HEK293T (cell line): ENCODE data around the gene UHRF1.
A peak's percentile ranks its signal among the peaks of the same experiment; 100 is the strongest.
"Not testable (repeated sequence)": the region's sequence is repeated elsewhere in the genome, so short reads cannot be mapped to it uniquely, and the experiment has no call there.

Experiments used
- CTCF ChIA-PET: fragments of 350-600 bp; formaldehyde crosslinking; extraction: SDS; loops from one replicate; lab custom pipeline; 2021; ENCODE audit warnings: antibody characterized with exemption, inconsistent platforms; lab: Yijun Ruan, JAX
- POLR2A ChIA-PET: fragments of 350-600 bp; formaldehyde crosslinking; extraction: SDS; loops from one replicate; lab custom pipeline; 2020; ENCODE audit warnings: antibody characterized with exemption, inconsistent platforms; lab: Yijun Ruan, JAX
- DNase-seq: peaks from one replicate; pipeline ENCODE4 v3.0.0; 2012; ENCODE audit warnings: mixed read lengths; ENCODE audit errors: extremely low spot score
- ARNT ChIP-seq: fragments of 450-650 bp; IDR thresholded peaks from 2 replicates; pipeline ENCODE4 v1.6.1; 2017; ENCODE audit warnings: mild to moderate bottlenecking
- BHLHE40 ChIP-seq: fragments of 450-650 bp; IDR thresholded peaks from 2 replicates; pipeline ENCODE4 v1.6.1; 2016; ENCODE audit warnings: mild to moderate bottlenecking, moderate library complexity, borderline replicate concordance
- CTBP1 ChIP-seq: fragments of 450-650 bp; IDR thresholded peaks from 2 replicates; pipeline ENCODE4 v1.6.1; 2016; ENCODE audit warnings: borderline replicate concordance
- ELF4 ChIP-seq: fragments of 450-650 bp; IDR thresholded peaks from 2 replicates; pipeline ENCODE4 v1.6.1; 2017; ENCODE audit warnings: antibody characterized with exemption
- FOXA1 ChIP-seq: fragments of 450-650 bp; IDR thresholded peaks from 2 replicates; pipeline ENCODE4 v1.6.1; 2016; ENCODE audit warnings: mild to moderate bottlenecking
- FOXK2 ChIP-seq: fragments of 450-650 bp; IDR thresholded peaks from 2 replicates; pipeline ENCODE4 v1.6.1; 2016; ENCODE audit warnings: mild to moderate bottlenecking
- FOXM1 ChIP-seq: fragments of 450-650 bp; IDR thresholded peaks from 2 replicates; pipeline ENCODE4 v1.6.1; 2017; ENCODE audit warnings: mild to moderate bottlenecking, borderline replicate concordance
- HDGF ChIP-seq: fragments of 450-650 bp; IDR thresholded peaks from 2 replicates; pipeline ENCODE4 v1.6.1; 2017; ENCODE audit warnings: antibody characterized with exemption, borderline replicate concordance
- L3MBTL2 ChIP-seq: fragments of 450-650 bp; conservative IDR thresholded peaks from 2 replicates; pipeline ENCODE4 v1.6.1; 2016; ENCODE audit warnings: mild to moderate bottlenecking
- LEF1 ChIP-seq: fragments of 450-650 bp; IDR thresholded peaks from 2 replicates; pipeline ENCODE4 v1.6.1; 2017; ENCODE audit warnings: mild to moderate bottlenecking, borderline replicate concordance
- NFRKB ChIP-seq: fragments of 450-650 bp; IDR thresholded peaks from 2 replicates; pipeline ENCODE4 v1.6.1; 2016; ENCODE audit warnings: mild to moderate bottlenecking, moderate library complexity
- PKNOX1 ChIP-seq: fragments of 450-650 bp; IDR thresholded peaks from 2 replicates; pipeline ENCODE4 v1.6.1; 2016
- SP1 ChIP-seq: fragments of 450-650 bp; IDR thresholded peaks from 2 replicates; pipeline ENCODE4 v1.6.1; 2017
- SUZ12 ChIP-seq: fragments of 450-650 bp; IDR thresholded peaks from 2 replicates; pipeline ENCODE4 v1.6.1; 2016; ENCODE audit warnings: mild to moderate bottlenecking
- TARDBP ChIP-seq: fragments of 450-650 bp; IDR thresholded peaks from 2 replicates; pipeline ENCODE4 v1.6.1; 2016
- ZNF384 ChIP-seq: fragments of 450-650 bp; IDR thresholded peaks from 2 replicates; pipeline ENCODE4 v1.6.1; 2016

UHRF1 gene

GRCh38 chr19:4896372-4896771 lies 12.9 kb upstream of the UHRF1 start:
- no peak for TF ChIP-seq ZNF384
- no peak for TF ChIP-seq ELF4
- no peak for TF ChIP-seq FOXK2
- TF ChIP-seq SP1, result no peak
- TF ChIP-seq FOXA1, result no peak
- no peak for TF ChIP-seq HDGF
- TF ChIP-seq LEF1, result no peak
- TF ChIP-seq ARNT, result no peak
- TF ChIP-seq TARDBP, result no peak
- no peak for TF ChIP-seq SUZ12
- TF ChIP-seq PKNOX1, result no peak
- no peak for TF ChIP-seq BHLHE40
- TF ChIP-seq L3MBTL2, result no peak
- no peak for TF ChIP-seq NFRKB
- no peak for TF ChIP-seq FOXM1
- no peak for TF ChIP-seq CTBP1
- DNase-seq, result no peak
- POLR2A ChIA-PET, result interaction anchor here (1.2 kb wide), 1 partner anchor 11 kb away, joined by 3 read pairs; no protein-coding TSS in a partner anchor
- CTCF ChIA-PET, result no interaction called here

GRCh38 chr19:4897146-4897545 lies 12.2 kb upstream of the UHRF1 start:
- no peak for DNase-seq
- TF ChIP-seq PKNOX1, result peak; percentile 66
- TF ChIP-seq ARNT, result no peak
- ChIA-PET CTCF (no interaction called here), POLR2A (interaction anchor here (1.2 kb wide), 1 partner anchor 10 kb away, joined by 3 read pairs; no protein-coding TSS in a partner anchor)

GRCh38 chr19:4900879-4901278 lies 8.4 kb upstream of the UHRF1 start:
- CTCF ChIA-PET, POLR2A ChIA-PET, DNase-seq: not testable (repeated sequence)

GRCh38 chr19:4902796-4903195 lies 6.5 kb upstream of the UHRF1 start, which contains the start of gene ARRDC5:
TSS of gene ARRDC5 (minus strand) at chr19:4902896. CDS start at chr19:4902825, 71 bp downstream.
- ChIA-PET CTCF (no interaction called here), POLR2A (no interaction called here)
- no peak for TF ChIP-seq LEF1
- TF ChIP-seq CTBP1, result no peak
- TF ChIP-seq SUZ12, result no peak
- no peak for DNase-seq

GRCh38 chr19:4904481-4904880 lies 4.8 kb upstream of the UHRF1 start:
- no peak for TF ChIP-seq HDGF
- no peak for TF ChIP-seq SP1
- no peak for TF ChIP-seq ELF4
- no peak for TF ChIP-seq L3MBTL2
- no peak for TF ChIP-seq ARNT
- no peak for TF ChIP-seq FOXK2
- no peak for TF ChIP-seq CTBP1
- TF ChIP-seq NFRKB, result no peak
- TF ChIP-seq TARDBP, result no peak
- POLR2A ChIA-PET, result no interaction called here
- DNase-seq, result no peak
- CTCF ChIA-PET, result no interaction called here

GRCh38 chr19:4906963-4907362 lies 2.3 kb upstream of the UHRF1 start:
- ChIA-PET CTCF (no interaction called here), POLR2A (interaction anchor here (1.3 kb wide), 1 partner anchor 10 kb away, joined by 3 read pairs; no protein-coding TSS in a partner anchor)
- no peak for DNase-seq
- TF ChIP-seq CTBP1 (no peak), HDGF (no peak), SP1 (no peak), FOXK2 (no peak), SUZ12 (no peak), ELF4 (no peak), FOXM1 (no peak), BHLHE40 (no peak), ZNF384 (no peak), LEF1 (no peak), FOXA1 (no peak), ARNT (no peak), TARDBP (no peak), L3MBTL2 (no peak), PKNOX1 (no peak), NFRKB (no peak)

- no peak for DNase-seq
- ChIA-PET CTCF (interaction anchor here (0.6 kb wide), 1 partner anchor 98 kb away, joined by 4 read pairs; no protein-coding TSS in a partner anchor), POLR2A (interaction anchor here (0.8 kb wide), 1 partner anchor 33 kb away, joined by 3 read pairs; no protein-coding TSS in a partner anchor)
- TF ChIP-seq ARNT (no peak), FOXK2 (no peak), SP1 (no peak), ELF4 (no peak), PKNOX1 (no peak), FOXM1 (no peak), TARDBP (no peak), NFRKB (no peak), FOXA1 (no peak), L3MBTL2 (no peak), SUZ12 (no peak), ZNF384 (no peak), CTBP1 (no peak), LEF1 (no peak), BHLHE40 (no peak), HDGF (no peak)
These were observed 941 bp upstream of the UHRF1 start for GRCh38 chr19:4908360-4908759.
